HG02884 (cell line): Measurements from ENCODE around the gene C5orf52.
"Not testable (repeated sequence)": the region's sequence is repeated elsewhere in the genome, so short reads cannot be mapped to it uniquely, and the experiment has no call there.

Source experiments
- ATAC-seq: cut with Tn5 transposase; IDR thresholded peaks from one replicate; pipeline ENCODE4 v1.9.1; 2021; ENCODE audit warnings: mild to moderate bottlenecking, moderate library complexity; ENCODE audit not compliant: unreplicated experiment

Gene C5orf52

GRCh38 chr5:157719245-157719644, 47.9 kb downstream of the C5orf52 start:
- ATAC-seq = no peak

GRCh38 chr5:157721159-157721558, 49.8 kb downstream of the C5orf52 start:
- ATAC-seq = no peak

GRCh38 chr5:157722895-157723294, 51.6 kb downstream of the C5orf52 start:
- not testable (repeated sequence) for ATAC-seq

DNA sequence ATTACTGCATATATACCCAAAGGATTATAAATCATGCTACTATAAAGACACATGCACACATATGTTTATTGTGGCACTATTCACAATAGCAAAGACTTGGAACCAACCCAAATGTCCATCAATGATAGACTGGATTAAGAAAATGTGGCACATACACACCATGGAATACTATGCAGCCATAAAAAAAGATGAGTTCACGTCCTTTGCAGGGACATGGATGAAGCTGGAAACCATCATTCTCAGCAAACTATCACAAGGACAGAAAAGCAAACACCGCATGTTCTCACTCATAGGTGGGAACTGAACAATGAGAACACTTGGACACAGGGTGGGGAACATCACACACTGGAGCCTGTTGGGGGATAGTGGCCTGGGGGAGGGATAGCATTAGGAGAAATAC, 55.3 kb downstream of the C5orf52 start:
- not testable (repeated sequence) for ATAC-seq

- not testable (repeated sequence) for ATAC-seq
Measured at GRCh38 chr5:157727858-157728257, 56.5 kb downstream of the C5orf52 start.
